ENCODE data around the gene SELENOO.

GRCh38 chr22:50165436-50166123 lies 35.2 kb upstream of the SELENOO start:
- no peak for TF ChIP-seq POLR2AphosphoS5 (IDR thresholded peaks at IDR 0.05; ENCODE audit: low read depth, low read length)
- no peak for TF ChIP-seq POLR2A (IDR thresholded peaks at IDR 0.05; ENCODE audit: low read depth, low read length)
- TF ChIP-seq POU2F2 (IDR thresholded peaks at IDR 0.05; ENCODE audit: low read depth, low read length), result no peak
- no peak for TF ChIP-seq SPI1 (IDR thresholded peaks at IDR 0.05; ENCODE audit: low read depth, low read length)
- no peak for TF ChIP-seq TAF1 (IDR thresholded peaks at IDR 0.05; ENCODE audit: low read depth, low read length)
